NCI-H2171 (cell line): ENCODE results near the gene OBI1.
"Not testable (repeated sequence)": the region's sequence is repeated elsewhere in the genome, so short reads cannot be mapped to it uniquely, and the experiment has no call there.

Experiments used
- DNase-seq: peaks from one replicate; lab custom pipeline; 2025; lab: John Stamatoyannopoulos, UW

OBI1 gene

GRCh38 chr13:78649997-78650716 is 8.8 kb downstream of the OBI1 start:
- DNase-seq = no peak

DNA sequence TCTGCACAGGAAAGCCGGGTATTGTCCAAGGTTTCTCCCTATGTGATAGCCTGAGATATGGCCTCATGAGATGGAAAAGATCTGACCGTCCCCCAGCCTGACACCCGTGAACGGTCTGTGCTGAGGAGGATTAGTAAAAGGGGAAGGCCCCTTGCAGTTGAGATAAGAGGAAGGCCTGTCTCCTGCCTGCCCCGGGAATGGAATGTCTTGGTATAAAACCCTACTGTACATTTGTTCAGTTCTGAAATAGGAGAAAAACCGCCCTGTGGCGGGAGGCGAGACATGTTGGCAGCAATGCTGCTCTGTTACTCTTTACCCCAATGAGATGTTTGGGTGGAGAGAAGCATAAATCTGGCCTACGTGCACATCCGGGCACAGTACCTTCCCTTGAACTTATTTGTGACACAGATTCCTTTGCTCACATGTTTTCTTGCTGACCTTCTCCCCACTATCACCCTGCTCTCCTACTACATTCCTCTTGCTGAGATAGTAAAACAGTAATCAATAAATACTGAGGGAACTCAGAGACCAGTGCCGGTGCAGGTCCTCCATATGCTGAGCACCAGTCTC is 11.8 kb downstream of the OBI1 start:
- not testable (repeated sequence) for DNase-seq

DNA sequence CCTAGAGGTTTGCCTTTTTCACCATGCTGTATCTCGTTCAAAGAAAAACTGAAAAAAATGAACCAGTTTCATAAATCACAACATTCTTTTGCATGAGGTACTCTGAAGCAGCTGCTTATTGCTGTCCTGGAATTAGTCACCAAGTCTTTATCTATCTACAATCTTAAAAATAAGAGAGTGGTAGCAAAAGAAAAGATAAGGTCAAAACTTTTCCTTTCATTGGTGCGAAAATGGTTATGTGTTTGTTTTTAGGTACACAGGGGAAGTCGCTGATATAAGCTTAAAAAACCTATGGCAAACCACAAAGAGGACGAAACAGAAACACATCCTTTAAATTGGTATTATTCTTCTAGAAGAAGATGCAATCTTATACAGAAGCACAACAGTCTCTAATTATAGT is 20.7 kb downstream of the OBI1 start:
- DNase-seq = no peak

DNA sequence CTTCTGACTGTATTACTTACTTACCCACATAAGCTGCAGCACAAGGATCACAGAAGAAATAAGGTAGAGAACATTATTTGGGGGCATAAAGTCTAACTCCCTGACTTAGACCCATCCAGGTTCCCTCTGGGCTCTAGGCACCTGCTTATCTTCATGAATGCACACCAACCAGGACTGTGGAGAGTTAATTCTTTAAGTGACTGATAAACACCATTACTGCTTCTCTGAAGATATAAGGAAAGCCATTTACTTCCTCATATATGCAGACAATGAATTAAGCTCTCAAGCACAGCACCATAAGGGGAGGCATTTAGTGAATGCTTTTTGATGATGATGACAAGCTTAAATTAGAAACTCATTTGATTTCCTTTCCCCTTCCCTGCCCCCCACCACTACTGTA is 22.5 kb downstream of the OBI1 start:
- DNase-seq = no peak

DNA sequence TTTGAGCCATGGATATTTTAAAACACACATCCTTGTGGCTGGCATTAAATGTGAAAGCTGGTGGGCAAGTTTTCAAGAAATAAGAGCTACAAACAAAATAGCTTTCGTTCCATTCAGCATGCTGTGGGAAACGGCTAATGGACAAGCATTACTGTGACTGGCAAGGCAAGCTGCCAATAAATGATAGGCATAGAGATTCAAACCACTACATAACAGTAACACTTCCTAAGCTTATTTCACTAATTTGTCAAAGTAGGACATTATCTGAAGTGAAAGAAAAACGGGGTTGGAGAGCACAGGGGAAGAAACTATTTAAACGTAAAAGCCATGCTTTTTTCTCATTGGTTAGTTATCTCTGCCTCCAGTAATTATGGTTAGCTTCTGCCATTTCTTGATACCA is 26.0 kb downstream of the OBI1 start:
- DNase-seq = no peak

DNA sequence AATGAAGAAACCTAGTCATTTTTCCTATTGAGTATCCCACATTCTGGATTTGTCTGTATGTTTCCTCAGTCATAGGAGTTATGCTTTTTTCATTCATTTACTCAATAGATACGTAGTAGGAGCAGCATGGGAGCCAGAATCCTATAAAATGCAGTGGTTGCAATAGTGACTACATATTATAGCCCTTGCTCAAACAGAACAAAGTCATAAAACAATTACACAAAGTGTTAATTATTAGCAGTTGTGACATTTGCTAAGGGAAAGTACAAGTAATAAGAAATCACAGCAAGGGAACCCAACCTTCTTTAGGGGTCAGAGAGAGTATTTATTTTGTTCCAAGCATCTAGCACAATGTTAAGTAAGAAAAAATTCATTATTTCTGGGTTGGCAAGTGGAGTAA is 27.9 kb downstream of the OBI1 start:
- DNase-seq = no peak

DNA sequence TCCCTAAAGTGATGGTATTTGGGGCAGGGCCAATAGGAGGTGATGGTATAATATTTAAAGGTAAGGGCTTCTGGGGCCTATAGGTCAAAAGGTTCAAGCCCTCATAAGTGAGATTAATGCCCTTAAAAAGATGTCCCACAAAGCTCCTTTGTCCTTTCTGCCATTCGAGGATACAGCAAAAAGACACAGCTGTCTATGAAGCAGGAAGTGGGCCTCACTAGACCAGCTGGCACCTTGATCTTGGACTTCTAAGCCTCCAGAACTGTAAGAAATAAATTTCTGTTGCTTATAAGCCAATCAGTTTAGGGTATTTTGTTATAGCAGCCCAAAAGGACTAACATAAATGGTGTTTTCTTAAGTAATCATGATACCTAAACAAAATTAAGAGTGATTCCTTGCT is 28.4 kb downstream of the OBI1 start:
- DNase-seq = no peak

- DNase-seq = no peak
These were observed 33.6 kb downstream of the OBI1 start for GRCh38 chr13:78625384-78625783.

DNA sequence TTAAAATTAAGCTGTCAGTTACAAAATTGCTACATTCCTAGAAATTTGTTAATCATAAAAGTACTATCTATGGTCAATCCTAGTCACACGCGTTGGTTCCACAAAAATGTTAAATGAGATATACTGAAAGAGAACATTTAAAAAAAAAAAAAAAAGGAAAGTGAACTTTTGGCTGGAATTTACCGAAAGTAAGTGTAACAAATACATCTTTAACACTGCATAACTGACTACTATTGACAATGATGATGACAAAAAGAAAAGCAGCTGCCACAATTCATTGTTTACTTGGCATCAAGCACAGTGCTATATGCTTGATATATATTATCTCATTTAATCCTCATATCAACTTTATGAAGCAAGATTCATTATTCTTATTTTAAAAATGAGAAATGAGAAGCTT is 35.8 kb downstream of the OBI1 start:
- no peak for DNase-seq

GRCh38 chr13:78620936-78621470 is 38.0 kb downstream of the OBI1 start:
- no peak for DNase-seq

- DNase-seq = no peak
These were observed 40.5 kb downstream of the OBI1 start for GRCh38 chr13:78618411-78618810.

GRCh38 chr13:78611040-78611439 is 47.9 kb downstream of the OBI1 start:
- no peak for DNase-seq

DNA sequence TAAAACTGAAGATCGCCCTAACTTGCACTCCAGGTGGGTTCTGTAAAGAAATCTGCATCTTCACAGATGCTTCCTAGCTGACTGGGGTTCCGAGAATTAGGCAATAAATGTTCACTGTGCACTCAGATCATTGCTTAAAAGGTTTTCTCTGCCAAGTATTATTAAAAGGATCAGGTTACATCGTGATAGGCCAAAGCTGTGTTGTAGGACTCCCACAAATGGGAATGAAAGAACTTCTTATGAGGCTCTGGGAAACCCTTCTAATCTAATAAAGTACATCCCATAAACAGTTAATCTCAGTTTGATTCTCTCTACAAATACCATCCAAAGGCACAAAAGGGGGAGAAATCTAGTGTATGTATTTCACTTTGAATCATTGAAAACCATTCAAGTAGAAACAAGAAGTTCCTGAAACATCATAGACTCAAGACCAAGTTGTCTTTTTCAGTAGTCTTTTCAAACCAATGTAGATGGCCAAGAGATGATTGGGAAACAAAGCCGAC is 48.5 kb downstream of the OBI1 start:
- DNase-seq = peak; percentile 26

- DNase-seq = peak; percentile 35
These were observed 49.3 kb downstream of the OBI1 start for GRCh38 chr13:78609464-78610205.

GRCh38 chr13:78608688-78609463 is 50.1 kb downstream of the OBI1 start:
- no peak for DNase-seq

GRCh38 chr13:78608252-78608687 is 50.7 kb downstream of the OBI1 start:
- DNase-seq = no peak

GRCh38 chr13:78607409-78608251 is 51.3 kb downstream of the OBI1 start:
- DNase-seq = no peak

DNA sequence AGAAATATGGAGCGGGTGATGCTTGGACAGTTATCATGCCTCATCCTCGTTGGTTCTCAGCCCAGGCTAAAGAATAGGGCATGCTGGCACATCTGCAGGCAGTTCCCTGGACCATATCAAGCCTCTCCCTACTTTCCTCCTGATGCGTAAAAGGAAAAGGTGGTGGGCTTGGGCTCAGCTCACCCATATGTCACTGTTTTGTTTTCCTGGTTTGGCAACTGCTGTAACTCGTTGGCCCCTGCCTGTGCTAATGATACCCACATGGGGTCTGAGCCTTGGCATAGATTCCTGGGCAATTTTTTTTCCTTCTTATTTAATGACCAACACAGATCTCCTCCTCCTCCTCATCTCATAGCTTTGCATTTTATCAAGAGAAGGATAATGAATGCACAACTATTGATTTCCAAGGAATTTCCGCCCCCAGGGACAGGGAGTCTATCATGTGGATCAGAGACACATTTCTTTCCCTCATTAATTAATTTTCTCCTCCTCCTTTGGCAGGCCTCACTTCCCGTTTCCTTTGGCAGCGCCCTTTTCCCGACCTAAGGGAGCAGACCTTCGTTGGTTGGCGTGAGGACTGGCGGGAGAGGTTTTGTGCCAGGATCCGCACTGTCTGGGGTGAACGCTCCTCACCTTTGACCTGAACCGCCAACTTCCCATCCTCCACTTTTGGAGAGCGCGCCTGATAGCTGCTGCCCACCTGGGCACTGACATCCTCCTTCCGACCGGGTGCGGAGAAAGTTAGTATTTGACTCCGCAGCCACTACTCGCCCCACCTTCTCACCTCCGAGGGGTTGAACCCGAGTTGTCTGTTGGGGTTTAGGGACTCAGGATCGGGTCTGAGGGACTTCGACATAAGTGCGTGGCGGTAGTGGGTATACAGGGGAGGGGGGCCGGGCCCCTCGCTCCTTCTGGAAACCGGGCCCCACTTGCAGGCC is 52.2 kb downstream of the OBI1 start:
- DNase-seq = peak; percentile 73

DNA sequence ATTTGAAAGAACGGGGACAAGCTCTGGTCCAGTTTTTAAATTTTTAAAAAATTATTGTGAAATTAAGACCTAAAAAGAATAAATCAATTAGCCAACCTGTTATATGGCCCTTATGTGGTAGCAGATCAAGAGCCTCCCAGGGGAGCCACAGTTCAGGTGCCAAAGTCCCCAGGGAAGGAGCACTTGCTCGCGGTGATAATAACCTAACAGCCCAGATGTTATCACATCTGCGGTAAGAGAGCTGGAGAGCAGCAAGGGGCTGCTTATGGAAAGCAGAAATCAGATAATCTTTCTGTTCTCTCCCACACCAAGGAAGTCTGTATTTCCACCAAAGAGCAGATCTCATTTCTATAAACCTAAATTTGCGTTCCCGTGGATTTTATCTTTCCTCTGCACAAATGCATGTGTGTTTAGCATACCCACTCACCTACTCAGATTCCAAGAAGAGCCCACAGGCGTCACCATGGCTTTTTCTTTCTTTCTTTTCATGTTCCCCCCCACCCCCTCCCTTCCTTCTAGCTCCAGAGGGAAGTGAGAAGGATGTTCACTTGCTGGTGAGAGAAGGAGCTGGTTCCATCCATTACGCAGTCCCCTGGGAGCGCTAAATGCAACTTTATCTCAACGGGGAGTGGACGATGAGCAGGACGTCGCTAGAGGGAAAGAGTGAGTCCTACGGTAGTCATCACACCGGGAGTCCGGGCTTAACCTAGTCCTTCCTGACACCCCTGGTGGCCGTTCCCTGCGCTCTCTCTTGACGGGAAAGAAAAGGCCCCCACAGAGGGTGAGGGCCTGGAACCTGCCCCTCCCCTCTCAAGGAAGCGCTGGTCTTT is 54.0 kb downstream of the OBI1 start:
- peak; percentile 80 for DNase-seq
